ENCODE measurements around the gene SLC7A7. TPM values are rescaled to one million over a fixed set of nuclear protein-coding genes. Genes with fewer than 3 reads are reported as not detected.

The SLC7A7 gene
- total and polyA plus RNA-seq, 2 of the 13 experiments (the other 11 are each of a cell fraction or from before 2014, with no cell fraction given) = 0.13 to 0.63 TPM

GRCh38 chr14:22852940-22853767 is 37.9 kb upstream of the SLC7A7 start (continued):
- TF ChIP-seq, protein P1, sequence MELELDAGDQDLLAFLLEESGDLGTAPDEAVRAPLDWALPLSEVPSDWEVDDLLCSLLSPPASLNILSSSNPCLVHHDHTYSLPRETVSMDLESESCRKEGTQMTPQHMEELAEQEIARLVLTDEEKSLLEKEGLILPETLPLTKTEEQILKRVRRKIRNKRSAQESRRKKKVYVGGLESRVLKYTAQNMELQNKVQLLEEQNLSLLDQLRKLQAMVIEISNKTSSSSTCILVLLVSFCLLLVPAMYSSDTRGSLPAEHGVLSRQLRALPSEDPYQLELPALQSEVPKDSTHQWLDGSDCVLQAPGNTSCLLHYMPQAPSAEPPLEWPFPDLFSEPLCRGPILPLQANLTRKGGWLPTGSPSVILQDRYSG (CRISPR knock-in tag; IDR thresholded peaks at IDR 0.05) = peak; percentile 79; the same call in 1 of the 2 replicates
- TF ChIP-seq ARNT (IDR thresholded peaks at IDR 0.05) (no peak), CHCHD3 (CRISPR knock-in tag; IDR thresholded peaks at IDR 0.05) (no peak), ZNF101 (CRISPR knock-in tag; IDR thresholded peaks at IDR 0.05; ENCODE audit: borderline replicate concordance, low read depth) (no peak), CTCF (CRISPR knock-in tag; IDR thresholded peaks at IDR 0.05) (peak; percentile 98), KDM3A (CRISPR knock-in tag; IDR thresholded peaks at IDR 0.05; ENCODE audit: low read depth) (peak; percentile 95; the same call in 1 of the 2 replicates), ZNF780A (CRISPR knock-in tag; IDR thresholded peaks at IDR 0.05) (no peak), ZNF652 (CRISPR knock-in tag; IDR thresholded peaks at IDR 0.05; ENCODE audit: borderline replicate concordance, low read depth) (no peak), MZF1 (CRISPR knock-in tag; IDR thresholded peaks at IDR 0.05; ENCODE audit: borderline replicate concordance) (no peak), THYN1 (CRISPR knock-in tag; IDR thresholded peaks at IDR 0.05; ENCODE audit: borderline replicate concordance, low read depth) (0 out of 2 replicates have a peak, but pooled peaks have one; percentile 97), KLF9 (CRISPR knock-in tag; IDR thresholded peaks at IDR 0.05; ENCODE audit: low read depth) (no peak), ZNF274 (CRISPR knock-in tag; IDR thresholded peaks at IDR 0.05) (peak; percentile 94), KLF6 (CRISPR knock-in tag; IDR thresholded peaks at IDR 0.05) (peak; percentile 55; the same call in 1 of the 2 replicates)
- TF ChIP-seq, protein P2, sequence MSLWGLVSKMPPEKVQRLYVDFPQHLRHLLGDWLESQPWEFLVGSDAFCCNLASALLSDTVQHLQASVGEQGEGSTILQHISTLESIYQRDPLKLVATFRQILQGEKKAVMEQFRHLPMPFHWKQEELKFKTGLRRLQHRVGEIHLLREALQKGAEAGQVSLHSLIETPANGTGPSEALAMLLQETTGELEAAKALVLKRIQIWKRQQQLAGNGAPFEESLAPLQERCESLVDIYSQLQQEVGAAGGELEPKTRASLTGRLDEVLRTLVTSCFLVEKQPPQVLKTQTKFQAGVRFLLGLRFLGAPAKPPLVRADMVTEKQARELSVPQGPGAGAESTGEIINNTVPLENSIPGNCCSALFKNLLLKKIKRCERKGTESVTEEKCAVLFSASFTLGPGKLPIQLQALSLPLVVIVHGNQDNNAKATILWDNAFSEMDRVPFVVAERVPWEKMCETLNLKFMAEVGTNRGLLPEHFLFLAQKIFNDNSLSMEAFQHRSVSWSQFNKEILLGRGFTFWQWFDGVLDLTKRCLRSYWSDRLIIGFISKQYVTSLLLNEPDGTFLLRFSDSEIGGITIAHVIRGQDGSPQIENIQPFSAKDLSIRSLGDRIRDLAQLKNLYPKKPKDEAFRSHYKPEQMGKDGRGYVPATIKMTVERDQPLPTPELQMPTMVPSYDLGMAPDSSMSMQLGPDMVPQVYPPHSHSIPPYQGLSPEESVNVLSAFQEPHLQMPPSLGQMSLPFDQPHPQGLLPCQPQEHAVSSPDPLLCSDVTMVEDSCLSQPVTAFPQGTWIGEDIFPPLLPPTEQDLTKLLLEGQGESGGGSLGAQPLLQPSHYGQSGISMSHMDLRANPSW (CRISPR knock-in tag; IDR thresholded peaks at IDR 0.05; ENCODE audit: borderline replicate concordance) = peak; percentile 65; the same call in 1 of the 2 replicates
- TF ChIP-seq, protein P3, sequence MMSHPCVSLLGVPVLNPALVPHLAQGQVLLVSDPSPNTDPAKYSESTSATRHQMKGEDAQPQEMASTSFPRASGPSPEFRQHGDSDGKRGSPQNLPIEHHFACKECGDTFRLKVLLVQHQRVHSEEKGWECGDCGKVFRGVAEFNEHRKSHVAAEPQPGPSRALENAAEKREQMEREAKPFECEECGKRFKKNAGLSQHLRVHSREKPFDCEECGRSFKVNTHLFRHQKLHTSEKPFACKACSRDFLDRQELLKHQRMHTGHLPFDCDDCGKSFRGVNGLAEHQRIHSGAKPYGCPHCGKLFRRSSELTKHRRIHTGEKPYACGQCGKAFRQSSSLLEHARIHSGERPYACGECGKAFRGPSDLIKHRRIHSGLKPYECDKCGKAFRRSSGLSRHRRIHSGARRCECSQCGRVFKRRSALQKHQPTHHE (CRISPR knock-in tag; IDR thresholded peaks at IDR 0.05; ENCODE audit: borderline replicate concordance) = no peak; the same call in 1 of the 2 replicates
- TF ChIP-seq, protein P4, sequence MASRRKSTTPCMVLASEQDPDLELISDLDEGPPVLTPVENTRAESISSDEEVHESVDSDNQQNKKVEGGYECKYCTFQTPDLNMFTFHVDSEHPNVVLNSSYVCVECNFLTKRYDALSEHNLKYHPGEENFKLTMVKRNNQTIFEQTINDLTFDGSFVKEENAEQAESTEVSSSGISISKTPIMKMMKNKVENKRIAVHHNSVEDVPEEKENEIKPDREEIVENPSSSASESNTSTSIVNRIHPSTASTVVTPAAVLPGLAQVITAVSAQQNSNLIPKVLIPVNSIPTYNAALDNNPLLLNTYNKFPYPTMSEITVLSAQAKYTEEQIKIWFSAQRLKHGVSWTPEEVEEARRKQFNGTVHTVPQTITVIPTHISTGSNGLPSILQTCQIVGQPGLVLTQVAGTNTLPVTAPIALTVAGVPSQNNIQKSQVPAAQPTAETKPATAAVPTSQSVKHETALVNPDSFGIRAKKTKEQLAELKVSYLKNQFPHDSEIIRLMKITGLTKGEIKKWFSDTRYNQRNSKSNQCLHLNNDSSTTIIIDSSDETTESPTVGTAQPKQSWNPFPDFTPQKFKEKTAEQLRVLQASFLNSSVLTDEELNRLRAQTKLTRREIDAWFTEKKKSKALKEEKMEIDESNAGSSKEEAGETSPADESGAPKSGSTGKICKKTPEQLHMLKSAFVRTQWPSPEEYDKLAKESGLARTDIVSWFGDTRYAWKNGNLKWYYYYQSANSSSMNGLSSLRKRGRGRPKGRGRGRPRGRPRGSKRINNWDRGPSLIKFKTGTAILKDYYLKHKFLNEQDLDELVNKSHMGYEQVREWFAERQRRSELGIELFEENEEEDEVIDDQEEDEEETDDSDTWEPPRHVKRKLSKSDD (CRISPR knock-in tag; IDR thresholded peaks at IDR 0.05; ENCODE audit: low read depth) = peak; percentile 91; the same call in 1 of the 2 replicates

Measured in HepG2 (cell line).